Activated CD4-positive, alpha-beta T cell treated with anti-CD3 and anti-CD28 coated beads, Interleukin-10, Interleukin-2, amounts not matched to agents 100 ng/mL and 50 ng/mL, durations not matched to agents 16 hours and 8 hours (primary cell): Measurements from ENCODE around the gene RAB4A.

ENCODE experiments used
- DNase-seq: peaks from one replicate; pipeline ENCODE4 v3.0.0-alpha.2; 2020

Gene RAB4A

DNA sequence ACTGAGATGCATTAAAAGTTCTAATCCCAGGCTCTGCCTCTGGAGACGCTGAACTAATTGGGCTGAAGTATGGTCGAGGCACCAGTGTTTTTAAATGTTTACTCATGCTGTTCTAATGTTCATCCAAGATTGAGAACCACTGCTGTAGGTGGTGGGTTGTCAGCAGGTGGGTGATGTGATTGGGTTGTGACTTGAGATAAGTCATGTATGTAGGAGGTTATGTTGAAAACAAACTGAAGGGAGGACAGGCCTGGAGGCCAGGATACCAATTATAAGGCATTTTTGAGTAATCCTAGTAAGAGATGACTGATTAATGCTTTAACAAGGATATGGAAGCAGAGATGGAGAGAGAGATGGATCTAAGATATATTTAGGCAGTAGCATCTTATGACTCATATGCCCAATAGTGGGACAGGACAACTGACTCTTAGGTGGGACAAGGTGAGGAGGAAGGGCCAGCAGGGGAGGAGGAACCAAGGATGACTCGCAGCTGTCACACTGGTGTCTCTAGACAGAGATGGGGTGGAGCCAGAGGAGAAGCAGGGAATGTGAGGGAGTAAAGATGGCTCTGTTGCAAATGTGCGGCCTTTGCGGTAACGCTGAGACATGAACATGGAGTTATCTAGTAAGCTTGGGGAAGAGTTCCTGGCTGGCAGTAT lies 29.3 kb downstream of the RAB4A start:
- DNase-seq: no peak

DNA sequence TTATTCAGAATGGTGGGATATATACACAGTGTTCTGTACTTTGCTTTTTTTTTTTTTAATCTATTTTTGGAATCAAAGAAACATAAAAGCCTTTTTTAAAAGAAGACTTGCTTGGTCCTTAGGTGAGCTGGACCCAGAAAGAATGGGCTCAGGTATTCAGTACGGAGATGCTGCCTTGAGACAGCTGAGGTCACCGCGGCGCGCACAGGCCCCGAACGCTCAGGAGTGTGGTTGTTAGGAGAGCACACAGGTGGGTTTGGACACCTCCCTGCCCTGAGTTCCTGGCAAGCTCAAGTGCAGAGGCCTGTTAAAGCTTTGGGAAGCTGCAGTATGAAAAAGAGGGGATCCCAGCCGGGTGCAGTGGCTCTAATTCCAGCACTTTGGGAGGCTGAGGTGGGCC lies 31.8 kb downstream of the RAB4A start:
- DNase-seq: no peak

DNA sequence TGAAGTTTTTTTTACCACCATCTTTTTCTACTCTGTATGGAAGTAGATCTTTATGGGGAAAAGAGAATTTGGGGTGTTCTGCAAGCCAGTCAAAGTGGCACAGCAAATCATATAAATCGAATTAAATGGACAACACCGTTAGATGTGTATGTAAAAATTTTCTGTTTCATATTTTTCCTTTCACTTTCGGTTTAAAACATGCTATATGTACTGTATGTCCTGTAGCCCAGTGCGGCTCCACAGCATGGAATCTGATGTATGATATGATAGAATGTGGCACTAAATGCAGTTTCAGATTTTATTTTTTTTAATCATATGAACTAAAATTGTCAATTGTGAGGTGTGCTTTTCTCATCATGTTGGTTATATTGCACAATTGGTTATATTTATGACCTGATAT lies 32.9 kb downstream of the RAB4A start:
- DNase-seq: no peak

DNA sequence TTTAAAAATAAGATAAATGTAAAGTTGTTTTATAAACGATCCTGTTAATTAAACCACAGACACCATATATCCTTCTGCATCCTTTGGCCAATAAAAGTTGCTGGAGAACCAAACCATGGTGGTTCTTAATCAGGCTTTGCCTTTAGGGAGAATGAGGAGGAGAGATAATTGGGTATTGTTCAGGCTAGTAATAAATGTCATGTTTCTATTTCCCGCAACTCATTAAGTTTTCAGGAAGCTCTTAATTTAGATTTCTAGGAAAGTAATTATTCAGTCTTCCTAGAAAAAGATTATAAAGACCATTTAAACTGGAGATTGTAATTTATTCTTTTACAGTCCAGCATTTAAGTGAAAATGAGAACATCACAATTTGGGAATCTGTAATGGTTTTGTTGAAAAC lies 34.5 kb downstream of the RAB4A start:
- no peak for DNase-seq

DNA sequence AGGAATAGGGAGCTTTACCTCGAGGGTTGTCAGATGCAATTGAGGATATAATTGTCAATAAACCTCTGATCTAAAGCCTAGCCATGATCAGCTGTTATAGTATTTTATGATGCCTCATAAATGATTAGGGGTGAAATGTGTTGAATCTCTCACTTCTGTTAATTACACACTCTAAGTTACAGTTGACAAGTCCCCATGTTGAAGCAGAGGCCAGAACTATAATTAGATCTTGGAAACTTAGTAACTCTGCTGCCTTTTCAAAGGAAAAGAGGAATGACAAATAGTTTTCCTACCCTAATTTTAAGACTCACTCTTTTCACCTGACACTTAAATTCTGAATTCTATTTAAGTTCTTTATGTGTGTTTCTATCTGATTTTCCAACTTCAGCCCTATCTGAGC lies 38.2 kb downstream of the RAB4A start:
- DNase-seq: no peak

DNA sequence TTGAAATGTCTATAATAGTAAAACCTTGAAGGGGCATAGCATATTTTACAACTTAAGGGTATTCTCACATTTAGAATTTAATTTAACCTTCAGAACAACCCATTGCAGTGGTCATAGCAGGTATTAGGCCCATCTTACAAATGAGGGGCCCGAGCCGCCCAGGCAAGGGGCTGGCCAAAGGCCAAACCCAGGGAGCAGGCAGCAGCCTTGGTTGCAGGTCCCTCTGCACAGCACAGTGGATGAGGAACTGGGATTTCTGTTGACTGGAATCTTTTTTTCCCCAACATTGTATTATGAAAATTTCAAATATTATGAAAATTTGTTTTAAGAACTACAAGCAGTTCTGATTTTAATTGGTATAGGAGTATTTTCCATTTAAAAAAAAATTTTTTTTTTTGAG lies 38.8 kb downstream of the RAB4A start:
- DNase-seq: no peak

DNA sequence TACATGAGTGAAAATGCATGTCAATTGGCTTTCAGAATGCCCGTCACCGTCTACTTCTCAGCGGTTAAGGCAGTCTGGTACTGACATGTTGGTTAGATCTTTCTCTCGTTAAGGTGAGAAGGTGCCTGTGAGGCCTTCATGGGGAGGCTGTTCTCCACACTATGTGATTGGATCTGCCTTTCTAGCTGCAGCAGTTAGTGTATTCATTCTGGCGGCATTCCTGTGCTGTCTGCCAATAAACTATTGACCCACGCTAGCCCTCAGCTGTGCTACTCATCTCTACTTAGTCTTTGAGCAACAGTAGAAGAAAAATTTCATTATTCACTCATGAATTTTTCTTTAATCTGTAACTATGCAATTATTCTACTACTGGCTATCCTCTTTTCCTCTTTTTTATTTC lies 39.9 kb downstream of the RAB4A start:
- DNase-seq: no peak

DNA sequence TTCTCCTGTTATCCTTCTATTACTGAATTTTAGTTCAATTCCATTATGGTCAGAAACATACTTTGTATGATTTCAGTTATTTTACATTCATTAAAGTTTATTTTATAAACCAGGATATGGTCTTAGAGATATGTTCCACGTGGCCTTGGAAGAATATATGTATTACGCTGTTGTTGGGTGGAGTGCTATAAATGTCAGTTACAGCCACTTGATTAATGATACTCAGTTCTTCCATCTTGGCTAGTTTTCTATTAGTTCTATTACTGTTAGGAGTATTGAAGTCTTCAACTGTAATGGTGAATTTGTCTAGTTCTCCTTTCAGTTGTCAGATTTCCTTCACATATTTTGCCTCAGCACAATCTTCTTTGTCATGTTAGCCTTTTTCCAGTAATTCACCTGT lies 45.3 kb downstream of the RAB4A start:
- DNase-seq: no peak

DNA sequence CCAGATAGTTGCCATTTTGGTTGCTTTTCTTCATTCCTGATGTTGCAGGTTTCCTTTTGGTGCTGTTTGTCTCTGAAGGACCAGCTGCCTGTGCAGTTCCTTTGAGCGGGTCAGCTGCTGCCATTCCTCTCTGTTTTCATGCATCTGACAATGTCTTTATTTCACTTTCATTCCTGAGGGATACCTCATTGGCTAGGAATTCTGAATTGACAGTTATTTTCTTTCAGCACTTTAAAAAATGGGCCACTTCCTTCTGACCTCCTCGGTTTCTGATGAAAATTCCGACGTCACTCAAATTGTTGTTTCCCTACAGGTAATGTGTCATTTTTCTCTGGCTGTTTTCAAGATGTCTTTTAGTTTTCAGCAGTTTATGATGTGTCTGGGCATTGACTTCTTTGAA lies 47.1 kb downstream of the RAB4A start:
- no peak for DNase-seq

DNA sequence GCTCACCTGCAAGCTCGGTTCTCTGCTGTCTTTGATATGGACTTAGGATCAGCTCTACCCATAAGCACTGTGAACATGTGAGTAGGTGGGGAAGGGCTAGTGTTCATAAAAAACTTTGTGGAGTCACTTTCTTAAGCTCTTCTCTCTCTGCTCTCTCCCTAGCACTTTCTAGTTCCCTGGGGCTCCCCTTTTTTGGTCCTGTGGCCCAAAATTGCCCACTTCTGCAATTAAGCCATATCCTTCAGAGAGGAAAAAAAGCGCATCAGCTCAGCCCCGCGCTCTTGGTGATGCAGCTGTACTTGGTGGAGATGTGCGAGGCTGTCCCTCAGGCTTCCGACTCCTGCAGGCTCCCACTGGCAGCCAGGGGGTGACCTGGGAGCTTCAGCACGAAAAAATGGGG lies 48.6 kb downstream of the RAB4A start:
- no peak for DNase-seq

DNA sequence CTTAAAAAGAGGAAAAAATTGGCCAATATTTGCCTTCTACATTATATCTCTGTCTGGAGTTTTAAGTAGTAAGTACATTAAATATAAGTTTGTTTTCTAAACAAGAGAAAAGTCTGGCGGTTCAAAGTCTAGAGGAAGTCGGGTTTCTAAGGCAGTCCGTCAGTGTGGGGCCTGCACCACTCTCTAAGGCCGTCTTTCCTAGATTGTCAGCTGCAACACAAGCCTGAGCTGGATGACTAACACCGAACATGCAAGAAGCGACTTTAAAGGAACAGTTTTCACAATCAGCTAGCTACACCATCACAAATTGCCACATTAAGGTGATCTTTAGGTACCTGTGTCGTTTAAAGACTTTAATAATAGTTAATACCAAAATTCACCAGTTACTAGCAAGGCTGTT lies 52.3 kb downstream of the RAB4A start:
- DNase-seq: no peak

DNA sequence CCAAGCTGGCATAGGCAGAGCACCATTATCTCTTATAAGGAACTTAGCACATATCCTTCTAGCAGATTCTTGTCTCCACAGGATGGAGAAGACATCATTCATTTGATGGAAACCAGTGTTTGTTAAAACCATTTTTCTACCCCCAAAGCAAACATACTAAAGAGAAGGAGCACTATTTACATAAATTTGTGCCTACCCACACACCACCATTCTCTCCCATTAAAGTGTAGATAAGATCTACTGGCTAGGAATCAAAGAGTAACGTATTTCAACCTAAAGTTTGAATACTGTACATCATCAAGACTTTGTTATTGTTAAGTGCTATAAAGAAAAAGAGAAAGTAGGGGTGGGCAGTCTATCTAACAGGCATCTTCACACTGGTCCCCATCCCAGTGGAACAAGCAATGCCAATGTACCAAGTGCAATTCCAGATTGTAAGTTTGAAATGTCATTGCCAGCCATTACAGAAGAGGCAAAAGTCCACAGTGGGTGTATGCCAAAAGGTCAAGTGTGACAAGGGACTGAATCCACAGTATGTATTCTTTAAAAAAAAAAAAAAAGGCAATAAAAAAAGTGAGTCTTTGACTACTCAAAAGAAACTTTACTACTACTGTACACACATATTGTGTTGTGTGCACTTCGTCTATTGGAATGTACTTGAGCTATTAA lies 53.1 kb downstream of the RAB4A start:
- no peak for DNase-seq

DNA sequence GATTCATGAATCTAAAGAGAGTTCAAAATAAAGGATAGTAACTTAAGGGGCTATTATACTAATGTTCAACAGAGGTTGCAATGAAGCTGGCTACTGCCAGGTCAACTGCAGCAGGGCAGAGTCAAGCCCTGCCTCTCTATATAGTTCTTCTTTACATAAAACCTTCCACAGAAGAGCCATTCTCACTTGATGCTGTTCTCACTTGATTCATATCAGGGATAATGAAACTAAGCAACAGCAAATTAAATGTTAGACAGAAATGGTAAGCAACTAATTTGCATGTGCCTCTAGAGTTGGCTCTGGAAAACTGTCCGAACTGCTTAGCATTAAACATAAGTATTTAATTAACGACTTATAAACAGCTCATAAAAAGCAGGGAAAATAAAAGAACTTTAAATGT lies 54.5 kb downstream of the RAB4A start:
- DNase-seq: no peak

DNA sequence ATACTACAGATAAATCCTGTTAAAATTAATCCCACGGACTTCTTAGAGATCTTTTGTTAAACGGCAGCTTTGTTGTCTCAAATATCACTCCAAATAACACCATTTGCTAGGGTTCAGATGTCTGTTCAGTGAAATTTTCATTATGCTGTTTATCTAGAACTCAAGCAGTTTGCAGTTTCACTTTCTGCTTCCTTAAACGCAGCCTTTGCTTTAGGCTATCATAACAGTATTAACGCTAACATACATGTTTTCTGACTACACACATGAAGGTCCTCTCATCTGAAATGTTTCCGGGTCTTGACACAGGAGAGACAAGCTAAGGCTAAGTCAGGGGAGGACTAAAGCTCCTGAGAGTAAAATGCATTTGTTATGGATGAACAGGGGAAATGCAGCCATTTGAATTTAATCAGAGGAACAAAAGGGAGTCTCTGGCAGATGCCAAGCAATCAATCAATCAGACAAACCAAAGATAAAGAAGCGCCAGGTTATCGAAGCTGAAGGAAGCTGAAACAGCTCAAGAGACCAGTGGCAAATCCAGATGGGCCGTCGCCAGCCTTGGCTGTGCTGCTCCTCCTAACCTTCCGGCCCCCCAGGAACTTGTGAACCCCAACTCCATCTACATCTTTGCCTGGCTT lies 55.1 kb downstream of the RAB4A start:
- peak; percentile 19 for DNase-seq

DNA sequence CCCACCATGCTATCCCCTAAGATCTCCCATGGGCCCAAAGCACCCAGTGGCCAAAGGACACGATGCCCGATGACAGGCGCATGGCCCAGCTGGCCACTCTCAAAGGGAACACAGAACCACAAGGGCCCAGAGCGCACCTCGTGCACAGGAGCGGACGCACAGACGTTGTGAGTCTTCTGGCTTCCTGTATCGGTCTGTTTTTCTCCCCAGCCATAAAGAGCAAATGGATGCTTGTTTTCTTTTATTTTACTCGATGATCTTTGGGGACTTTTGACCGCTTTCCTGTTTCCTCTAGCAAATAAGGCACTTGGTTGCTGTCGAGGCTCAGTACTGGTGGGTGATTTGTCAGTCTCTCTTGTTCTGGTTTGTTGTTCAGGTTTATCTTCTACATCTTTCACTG lies 55.7 kb downstream of the RAB4A start:
- peak; percentile 13 for DNase-seq

DNA sequence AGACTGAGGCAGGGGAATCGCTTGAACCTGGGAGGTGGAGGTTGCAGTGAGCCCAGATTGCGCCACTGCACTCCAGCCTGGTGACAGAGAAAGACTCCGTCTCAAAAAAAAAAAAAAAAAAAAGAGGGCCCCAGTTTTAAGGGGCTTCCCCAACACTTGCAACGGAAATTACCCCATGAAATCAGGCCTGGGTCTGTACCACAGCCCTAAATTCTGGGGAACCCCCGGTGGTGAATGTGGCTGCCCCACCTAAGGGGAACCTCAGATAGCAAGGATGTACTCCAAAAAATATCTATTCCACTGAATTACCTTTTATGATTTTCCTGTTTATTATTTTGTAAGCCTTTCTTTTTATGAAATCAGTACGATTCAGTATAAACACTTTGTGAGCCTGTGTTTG lies 56.9 kb downstream of the RAB4A start:
- peak; percentile 20 for DNase-seq

DNA sequence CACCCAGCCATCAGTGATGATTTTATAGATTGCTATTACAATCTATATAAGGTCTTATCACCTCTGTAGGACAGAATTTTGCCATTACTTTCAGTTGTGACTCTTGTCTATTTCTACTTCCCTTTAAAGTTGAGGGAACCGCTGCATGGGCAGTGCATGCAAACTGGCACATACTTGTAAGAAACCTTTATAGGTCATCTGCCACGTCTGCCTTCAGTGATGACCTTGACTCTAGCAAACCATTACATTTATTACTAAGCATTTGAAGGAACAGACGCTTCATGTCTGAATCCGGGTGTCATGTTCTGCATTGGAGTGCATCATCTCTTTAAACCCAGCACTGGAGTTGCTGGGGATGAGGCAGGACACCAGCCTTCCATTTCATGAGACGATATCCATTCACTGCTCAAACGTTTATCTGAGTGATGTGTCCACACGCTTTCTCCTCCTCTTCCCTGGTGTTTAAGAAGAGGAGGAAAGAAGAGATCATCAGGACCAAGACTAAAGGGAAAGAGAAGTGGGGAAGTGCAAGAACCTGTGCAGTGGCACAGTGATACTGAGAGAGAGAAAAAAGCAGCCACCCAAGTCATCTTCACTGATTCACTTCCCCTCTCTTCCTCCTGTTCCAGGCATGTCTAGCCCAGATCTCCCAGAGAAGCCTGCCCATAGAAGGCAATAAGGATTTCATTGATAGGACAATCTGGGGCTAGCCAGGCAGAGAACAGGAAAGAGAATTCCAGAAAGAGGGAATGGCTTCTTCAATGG lies 57.9 kb downstream of the RAB4A start:
- DNase-seq: no peak

DNA sequence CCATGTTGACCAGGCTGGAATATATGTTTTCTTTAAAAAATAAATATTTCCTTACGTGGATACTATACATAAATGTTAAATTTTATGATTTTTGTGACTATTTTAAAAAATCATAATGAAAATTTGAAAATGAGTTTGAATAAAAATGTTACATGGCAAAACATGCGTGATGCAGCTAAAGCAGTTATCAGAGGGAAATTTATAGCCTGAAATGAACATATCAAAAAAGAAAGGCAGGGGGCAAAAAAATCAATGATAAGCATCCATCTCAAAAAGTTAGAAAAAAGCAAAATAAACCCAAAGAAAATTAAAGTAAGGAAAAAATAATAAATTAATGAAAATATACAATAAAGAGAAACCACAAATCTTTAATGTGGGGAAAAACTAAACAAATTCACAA lies 63.4 kb downstream of the RAB4A start:
- DNase-seq: no peak

DNA sequence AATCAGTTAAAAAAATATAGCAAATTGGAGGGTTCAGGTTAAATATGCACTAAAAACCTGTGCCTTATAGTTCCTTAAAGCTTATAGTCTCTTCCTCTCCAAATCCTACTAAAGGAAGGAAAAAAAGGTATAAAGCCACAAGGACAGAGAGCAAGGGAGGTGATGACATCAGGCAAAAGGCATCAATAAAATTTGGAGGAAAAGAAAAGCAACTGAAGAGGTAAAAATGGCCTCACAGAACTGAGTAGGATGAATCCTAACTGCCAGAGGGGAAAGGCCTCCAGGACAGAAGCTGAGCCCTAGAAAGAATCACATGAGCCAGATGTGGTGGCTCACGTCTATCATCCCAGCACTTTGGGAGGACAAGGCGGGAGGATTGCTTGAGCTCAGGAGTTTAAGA lies 63.8 kb downstream of the RAB4A start:
- no peak for DNase-seq

DNA sequence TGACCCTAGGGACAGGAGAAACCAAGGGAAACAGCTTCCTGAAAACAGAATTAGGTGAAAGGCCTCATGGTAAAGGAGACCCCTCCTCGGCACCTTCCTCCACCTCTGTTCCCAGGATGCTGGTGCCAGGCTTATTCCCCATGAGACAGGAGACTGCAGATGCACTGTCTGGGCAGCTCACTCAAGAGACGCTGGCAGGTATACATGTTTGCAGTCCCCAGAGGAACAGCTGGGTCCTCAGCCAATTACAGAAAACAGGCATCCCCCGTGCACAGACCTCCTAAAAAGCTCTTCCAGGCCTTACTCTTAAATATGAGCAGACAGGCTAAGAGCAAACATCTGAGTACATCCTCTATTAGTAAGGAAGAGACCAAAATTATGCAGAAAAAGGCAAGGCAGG lies 65.4 kb downstream of the RAB4A start:
- no peak for DNase-seq

DNA sequence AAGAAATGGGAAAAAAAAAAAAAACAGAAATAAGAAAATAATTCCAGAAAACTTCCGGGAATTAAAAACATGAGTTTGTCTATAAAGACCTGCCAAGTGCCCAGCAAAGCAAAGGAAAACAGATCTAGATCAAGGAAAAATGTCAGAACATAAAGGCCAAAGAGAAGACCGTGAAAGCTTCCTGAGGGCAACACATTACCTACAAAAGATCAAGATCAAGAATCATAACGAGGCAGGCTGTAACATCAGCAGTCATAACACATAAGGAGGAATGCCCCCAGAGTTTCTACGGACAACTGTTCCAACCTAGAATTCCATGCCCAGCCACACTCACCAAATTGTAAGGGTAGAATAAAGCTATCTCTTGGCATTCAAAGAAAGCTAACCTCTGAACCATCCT lies 68.2 kb downstream of the RAB4A start:
- no peak for DNase-seq

DNA sequence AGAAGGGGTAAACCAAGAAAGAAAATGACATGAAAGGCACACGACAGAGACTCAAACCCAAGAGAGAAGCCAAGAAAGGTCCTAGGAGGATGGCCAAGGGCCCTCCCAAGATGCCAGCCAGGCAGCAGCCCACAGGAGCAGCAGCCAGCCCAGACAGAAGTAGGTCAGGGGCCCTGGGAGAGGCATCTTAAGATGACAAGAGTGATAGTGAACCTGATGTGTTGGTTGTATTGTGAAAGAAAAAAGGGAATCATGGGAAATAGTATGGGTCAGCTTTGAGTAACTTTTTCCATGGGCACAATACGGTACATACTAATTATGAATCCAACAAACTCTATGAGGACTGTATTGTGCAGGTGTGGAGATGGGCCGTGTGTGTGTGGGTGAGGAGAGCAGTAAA lies 68.6 kb downstream of the RAB4A start:
- DNase-seq: peak; percentile 62

DNA sequence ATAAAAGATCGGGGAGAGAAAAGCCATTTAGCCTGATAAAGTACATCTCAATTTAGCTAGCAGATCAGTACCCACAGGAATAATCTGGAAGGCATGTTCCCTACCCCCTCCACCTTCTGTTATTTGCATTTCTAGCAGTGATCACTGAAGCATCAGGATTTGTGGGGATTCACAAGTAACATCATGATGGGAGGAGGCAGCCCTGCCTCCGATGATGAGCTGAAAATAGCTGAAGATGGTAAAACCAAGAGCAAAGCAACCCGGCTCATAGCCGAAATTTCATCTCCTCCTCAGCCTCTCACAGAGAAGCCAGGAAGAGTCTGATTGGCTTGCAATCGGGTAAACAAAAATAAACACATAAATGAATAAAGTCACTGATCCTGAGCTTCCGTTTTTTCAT lies 69.6 kb downstream of the RAB4A start:
- no peak for DNase-seq
